GM06990 (cell line): ENCODE results near the gene LIG1.

ENCODE experiments used
- DNase-seq: peaks from one replicate; pipeline ENCODE4 v3.0.0-alpha.2; 2011; ENCODE audit not compliant: insufficient read length; ENCODE audit errors: extremely low read depth
- H3K27me3 ChIP-seq: replicated peaks from 2 replicates; pipeline ENCODE4 v1.6.0; 2011; ENCODE audit warnings: low read length; ENCODE audit not compliant: control insufficient read depth, insufficient read depth
- H3K36me3 ChIP-seq: 2 replicates; pipeline ENCODE4 v1.5.1; 2011; ENCODE audit warnings: low read length; ENCODE audit not compliant: control insufficient read depth, insufficient read depth
- H3K4me3 ChIP-seq: replicated peaks from 2 replicates; pipeline ENCODE4 v1.5.1; 2011; ENCODE audit warnings: low read depth, mild to moderate bottlenecking, control low read depth, low read length
- TF ChIP-seq, protein P1 (sequence below): IDR thresholded peaks from 2 replicates; pipeline ENCODE4 v1.5.1; 2011; ENCODE audit warnings: low read length, control low read depth, mild to moderate bottlenecking, inconsistent platforms; ENCODE audit not compliant: insufficient read depth, poor library complexity, severe bottlenecking

LIG1 gene

DNA sequence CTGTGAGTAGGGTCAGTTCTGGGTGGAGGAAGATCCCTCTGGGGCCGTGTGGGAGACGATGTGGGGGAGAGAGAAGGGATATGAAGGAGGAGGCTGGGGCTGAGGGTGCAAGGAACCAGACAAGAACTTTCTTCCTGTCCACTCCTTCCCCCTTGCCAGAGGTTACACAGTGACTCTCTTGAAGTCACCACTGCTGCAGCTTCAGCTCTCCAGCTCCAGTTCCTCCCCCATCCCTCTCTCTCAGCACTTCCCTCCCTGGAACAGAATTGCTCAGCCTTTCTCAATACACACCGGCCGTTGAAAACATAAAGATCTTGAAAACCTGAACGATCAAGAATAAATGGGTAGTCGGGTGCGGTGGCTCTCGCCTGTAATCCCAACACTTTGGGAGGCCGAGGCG is 5.4 kb upstream of the LIG1 start:
- DNase-seq: no peak
- Histone ChIP-seq H3K27me3 (no peaks in the 10 kb centered on the region), H3K4me3 (no peak overlapping the region), H3K36me3 (peaks cover 5% of the 10 kb centered on the region)
- TF ChIP-seq, protein P1, sequence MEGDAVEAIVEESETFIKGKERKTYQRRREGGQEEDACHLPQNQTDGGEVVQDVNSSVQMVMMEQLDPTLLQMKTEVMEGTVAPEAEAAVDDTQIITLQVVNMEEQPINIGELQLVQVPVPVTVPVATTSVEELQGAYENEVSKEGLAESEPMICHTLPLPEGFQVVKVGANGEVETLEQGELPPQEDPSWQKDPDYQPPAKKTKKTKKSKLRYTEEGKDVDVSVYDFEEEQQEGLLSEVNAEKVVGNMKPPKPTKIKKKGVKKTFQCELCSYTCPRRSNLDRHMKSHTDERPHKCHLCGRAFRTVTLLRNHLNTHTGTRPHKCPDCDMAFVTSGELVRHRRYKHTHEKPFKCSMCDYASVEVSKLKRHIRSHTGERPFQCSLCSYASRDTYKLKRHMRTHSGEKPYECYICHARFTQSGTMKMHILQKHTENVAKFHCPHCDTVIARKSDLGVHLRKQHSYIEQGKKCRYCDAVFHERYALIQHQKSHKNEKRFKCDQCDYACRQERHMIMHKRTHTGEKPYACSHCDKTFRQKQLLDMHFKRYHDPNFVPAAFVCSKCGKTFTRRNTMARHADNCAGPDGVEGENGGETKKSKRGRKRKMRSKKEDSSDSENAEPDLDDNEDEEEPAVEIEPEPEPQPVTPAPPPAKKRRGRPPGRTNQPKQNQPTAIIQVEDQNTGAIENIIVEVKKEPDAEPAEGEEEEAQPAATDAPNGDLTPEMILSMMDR: no peak

DNA sequence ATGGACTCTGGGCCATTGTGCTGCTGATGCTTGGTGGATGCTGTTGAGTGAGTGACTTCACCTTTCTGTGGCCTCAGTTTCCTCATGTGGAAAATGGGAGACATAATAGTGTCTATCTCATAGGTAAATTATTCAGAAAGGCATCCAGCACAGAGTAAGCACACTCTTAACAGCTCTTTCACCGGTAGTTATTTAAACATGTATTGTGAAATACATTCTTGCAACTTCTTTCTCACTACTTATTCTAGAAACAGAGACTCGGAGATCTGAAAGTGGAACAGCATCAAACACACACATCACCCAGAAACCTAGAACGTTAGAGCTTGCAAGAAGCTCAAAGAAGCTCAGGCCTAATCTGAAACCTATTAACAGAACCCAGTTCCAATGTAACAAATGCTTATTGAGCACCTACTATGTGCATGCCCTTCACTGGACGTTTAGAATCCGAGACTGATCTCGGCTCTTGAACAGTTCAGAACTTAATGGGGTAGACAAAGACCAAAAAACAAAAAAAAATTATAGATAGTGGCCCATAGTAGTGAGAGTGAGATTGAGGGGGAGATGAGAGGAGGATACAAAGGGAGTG is 4.4 kb upstream of the LIG1 start:
- DNase-seq: no peak
- H3K36me3 ChIP-seq: peaks cover 5% of the 10 kb centered on the region
- TF ChIP-seq, protein P1: no peak
- H3K27me3 ChIP-seq: no peaks in the 10 kb centered on the region
- H3K4me3 ChIP-seq: no peak overlapping the region

DNA sequence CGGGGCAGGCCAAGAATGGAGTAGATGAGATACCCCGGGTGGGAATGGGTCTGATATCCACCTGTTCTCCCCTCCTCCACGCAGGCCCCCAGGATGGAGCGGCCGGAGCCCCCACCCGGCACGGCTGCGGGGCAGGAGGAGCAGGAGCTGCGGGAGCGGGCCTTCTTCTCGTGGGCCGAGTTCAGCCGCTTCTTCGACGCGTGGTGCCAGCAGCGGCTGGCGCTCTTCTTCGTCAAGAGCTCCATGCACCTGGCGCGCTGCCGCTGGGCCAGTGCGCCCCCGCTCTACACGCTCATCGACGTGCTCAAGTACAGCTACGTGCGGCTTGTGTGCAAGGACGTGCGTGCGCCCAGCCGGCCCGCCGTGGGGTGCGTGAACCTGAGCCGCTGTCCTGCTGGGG is 1.6 kb upstream of the LIG1 start:
- no peak for DNase-seq
- no peaks in the 10 kb centered on the region for H3K27me3 ChIP-seq
- TF ChIP-seq, protein P1: no peak

DNA sequence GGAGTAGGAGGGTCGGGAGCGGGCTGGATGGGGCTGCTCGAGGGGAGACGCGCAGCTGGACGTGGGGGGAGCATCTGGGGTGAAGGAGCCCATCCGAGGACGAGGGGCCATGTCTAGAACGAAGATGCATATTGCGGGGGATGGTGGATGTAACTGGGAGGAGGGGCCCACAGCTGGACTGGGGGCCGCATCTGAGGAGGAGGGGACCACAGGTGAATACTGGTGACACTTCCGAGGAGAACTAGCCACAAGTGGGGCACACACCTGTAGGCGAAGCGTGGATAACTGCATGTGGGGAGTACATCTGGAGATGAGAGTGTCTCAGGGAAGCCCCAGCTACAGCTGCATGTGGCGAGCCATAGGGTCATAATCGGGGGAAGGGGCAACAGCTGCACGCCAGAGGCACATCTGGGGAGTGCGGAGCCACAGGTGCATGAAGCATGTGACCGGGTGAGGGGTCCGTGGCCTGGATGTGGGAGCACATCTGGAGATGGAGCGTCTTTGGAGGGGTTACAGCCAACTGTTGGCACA is 738 bp upstream of the LIG1 start:
- Histone ChIP-seq H3K4me3 (peak overlapping the region; percentile 94), H3K36me3 (peaks cover 3% of the 10 kb centered on the region), H3K27me3 (no peaks in the 10 kb centered on the region)
- no peak for DNase-seq
- TF ChIP-seq, protein P1: no peak

More for the DNA sequence above, 1.6 kb upstream of the LIG1 start:
- peaks cover 3% of the 10 kb centered on the region for H3K36me3 ChIP-seq
- peak overlapping the region; percentile 94; the same call in 1 of the 2 replicates for H3K4me3 ChIP-seq

DNA sequence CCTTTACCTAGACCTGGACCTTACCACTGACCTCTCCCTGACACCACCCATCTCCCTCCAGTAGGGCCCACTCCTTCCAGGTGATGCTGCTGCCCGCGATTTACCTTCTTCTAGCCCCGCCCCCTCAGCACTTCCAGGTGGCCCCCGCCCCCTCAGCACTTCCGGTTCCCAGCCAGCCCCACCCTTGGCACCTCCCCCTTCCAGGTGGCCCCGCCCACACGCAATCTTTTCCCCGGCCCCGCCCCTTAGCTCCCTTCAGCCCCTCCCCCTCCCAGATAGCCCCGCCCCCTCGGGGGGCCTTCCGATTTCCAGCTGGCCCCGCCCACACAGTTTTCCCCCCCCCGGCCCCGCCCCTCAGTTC is 586 bp downstream of the LIG1 start:
- Histone ChIP-seq H3K36me3 (peaks cover 2% of the 10 kb centered on the region), H3K27me3 (no peaks in the 10 kb centered on the region), H3K4me3 (peak overlapping the region; percentile 94)
- DNase-seq: no peak
- TF ChIP-seq, protein P1: no peak

DNA sequence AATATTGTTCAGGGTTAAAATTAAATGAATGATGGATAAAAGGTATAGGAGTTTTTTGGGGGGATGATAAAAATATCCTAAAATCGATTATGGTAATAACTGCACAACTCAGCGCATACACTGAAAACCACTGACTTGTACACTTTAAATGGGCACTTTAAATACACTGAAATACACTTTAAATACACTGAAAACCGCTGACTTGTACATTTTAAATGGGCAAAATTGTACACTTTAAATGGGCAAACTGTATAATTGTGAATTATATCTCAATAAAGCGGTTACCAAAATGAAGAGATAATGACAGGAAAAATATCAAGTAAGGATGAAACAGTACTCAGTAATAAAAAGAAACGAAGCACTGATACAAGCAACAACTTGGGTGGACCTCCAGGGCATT is 1.5 kb downstream of the LIG1 start:
- H3K4me3 ChIP-seq: no peak overlapping the region
- H3K36me3 ChIP-seq: peaks cover 5% of the 10 kb centered on the region
- TF ChIP-seq, protein P1: no peak
- H3K27me3 ChIP-seq: no peaks in the 10 kb centered on the region
- no peak for DNase-seq
